ENCODE results near the gene CTBP1.

DNA sequence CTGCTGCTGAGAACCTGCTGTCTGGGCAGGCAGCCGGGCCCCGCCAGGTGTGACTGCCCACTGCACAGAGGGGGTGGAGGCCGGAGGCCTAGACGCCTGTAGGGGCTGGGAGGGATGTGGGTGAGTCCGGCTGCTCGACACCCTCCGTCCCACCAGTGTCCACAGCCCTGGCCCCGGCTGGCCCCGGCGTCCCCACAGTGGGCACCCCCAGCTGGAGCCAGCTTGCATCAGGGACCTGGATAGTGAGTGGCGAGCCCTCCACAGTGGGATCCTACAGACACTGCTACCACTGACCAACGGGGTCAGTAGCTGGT is 41.8 kb downstream of the CTBP1 start:
- TF ChIP-seq CTCF (IDR thresholded peaks at IDR 0.05) (no peak), POLR2AphosphoS5 (IDR thresholded peaks at IDR 0.05) (no peak), POLR2A (IDR thresholded peaks at IDR 0.05) (no peak)
